ENCODE measurements around the gene WDR73. TPM values are rescaled to one million over a fixed set of nuclear protein-coding genes. Genes with fewer than 3 reads are reported as not detected.

The WDR73 gene
- total and polyA plus RNA-seq, 2 of the 8 experiments (the other 6 are each of a cell fraction or from before 2014, with no cell fraction given): 22.7 to 23.1 TPM

- no peak for TF ChIP-seq CHD7 (IDR thresholded peaks at IDR 0.05; ENCODE audit: insufficient replicate concordance, low read length)
Measured at GRCh38 chr15:84620626-84621025, 33.5 kb downstream of the WDR73 start (continued).
